Measurements from ENCODE around the gene NPPB. TPM values are rescaled to one million over a fixed set of nuclear protein-coding genes. Genes with fewer than 3 reads are reported as not detected.

Gene NPPB
- polyA plus RNA-seq, 1 donor (not counting 4 experiments of a cell fraction or from before 2014, with no cell fraction given), result not detected

DNA sequence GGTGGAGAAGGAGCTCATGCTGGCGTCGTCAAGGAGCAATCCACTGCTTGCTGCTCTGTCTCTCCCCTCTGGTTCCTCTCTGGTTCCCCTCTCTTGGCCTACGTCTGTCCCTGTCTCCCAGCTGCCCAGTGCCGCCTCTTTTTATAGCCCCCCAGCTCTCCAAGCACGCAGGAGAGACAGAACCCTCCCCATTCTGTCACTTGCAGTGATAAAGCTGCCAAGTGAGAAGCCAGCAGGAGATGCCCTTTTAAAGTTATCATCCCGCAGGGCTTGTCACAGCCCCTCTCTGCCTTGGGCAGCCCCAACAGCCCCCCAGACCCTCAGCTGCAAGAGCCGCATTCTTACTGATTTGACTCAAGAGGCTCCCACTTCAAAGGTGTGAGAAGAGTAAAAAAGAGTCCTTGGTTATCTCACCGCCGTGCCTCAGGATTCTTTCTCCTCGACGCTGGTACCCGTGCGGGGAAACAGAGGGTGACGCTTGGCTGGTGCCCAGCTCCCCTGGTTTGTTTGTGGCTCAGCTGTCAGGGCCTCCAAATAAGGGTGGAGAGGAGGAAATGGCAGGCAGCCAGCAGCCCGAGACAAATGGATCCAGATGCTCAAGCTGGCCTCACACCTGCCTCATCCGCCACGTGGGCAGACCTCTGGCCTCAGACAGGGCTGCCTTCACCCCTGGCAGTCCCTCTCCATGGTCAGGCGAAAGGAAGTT, 10.9 kb downstream of the NPPB start, which contains the start of gene NPPA:
TSS of gene NPPA (minus strand) at position 117 of the 706 bp plus-strand sequence. CDS start at position 18, 99 bp downstream.
- H3K4me2 ChIP-seq (ENCODE audit: control insufficient read depth, extremely low read depth, insufficient read depth, low read depth, low read length), result no peak within 1 kb of the TSS
- dilution Hi-C loops (cut with MboI; ENCODE audit: extremely low pct_ligation_motif_present, low sequenced_read_pairs), result no loop called here
- H3K4me1 ChIP-seq (ENCODE audit: control insufficient read depth, extremely low read depth, insufficient read depth, low read length), result no peaks in the 10 kb centered on the region
- FAIRE-seq (no peak), DNase-seq (ENCODE audit: low read depth, low spot score) (no peak)
- H3K9me1 ChIP-seq (ENCODE audit: control insufficient read depth, extremely low read depth, insufficient read depth, low read length), result no peaks in the 10 kb centered on the region
- TF ChIP-seq CTCF (optimal IDR thresholded peaks at IDR 0.05 in 1 of 3, IDR thresholded peaks at IDR 0.05 in 1 of 3, conservative IDR thresholded peaks at IDR 0.05 in 1 of 3; ENCODE audit: extremely low read depth in 1 of 3, insufficient read depth in 2 of 3, low read length in 3 of 3) (no peak), EZH2 (IDR thresholded peaks at IDR 0.05; ENCODE audit: low read length) (no peak)
- H4K20me1 ChIP-seq (ENCODE audit: control insufficient read depth, extremely low read depth, insufficient read depth, low read length), result peaks cover 2% of the 10 kb centered on the region
- H3K4me3 ChIP-seq (ENCODE audit: control insufficient read depth in 2 of 3, extremely low read depth in 1 of 3, insufficient read depth in 2 of 3, low read depth in 1 of 3, low read length in 3 of 3), result no peak within 1 kb of the TSS
- peaks cover 10 to 22% of the 10 kb centered on the region in 2 experiments for H3K36me3 ChIP-seq (ENCODE audit: control insufficient read depth in 2 of 2, extremely low read depth in 1 of 2, insufficient read depth in 2 of 2, low read length in 2 of 2)
- no peaks in the 10 kb centered on the region for H3K9me3 ChIP-seq (ENCODE audit: control insufficient read depth, low read depth, low read length)
- H2AFZ ChIP-seq (ENCODE audit: control insufficient read depth, low read length), result no peak within 1 kb of the TSS
- H3K79me2 ChIP-seq (ENCODE audit: control insufficient read depth, insufficient read depth, low read length), result no peaks in the 10 kb centered on the region
- H3K27ac ChIP-seq (ENCODE audit: control insufficient read depth, insufficient read depth, low read length), result no peak within 1 kb of the TSS
- no peaks in the 10 kb centered on the region for H3K27me3 ChIP-seq (ENCODE audit: control insufficient read depth, extremely low read depth, insufficient read depth, low read length)
- H3K9ac ChIP-seq (ENCODE audit: control insufficient read depth, extremely low read depth, insufficient read depth, low read length), result no peak within 1 kb of the TSS

DNA sequence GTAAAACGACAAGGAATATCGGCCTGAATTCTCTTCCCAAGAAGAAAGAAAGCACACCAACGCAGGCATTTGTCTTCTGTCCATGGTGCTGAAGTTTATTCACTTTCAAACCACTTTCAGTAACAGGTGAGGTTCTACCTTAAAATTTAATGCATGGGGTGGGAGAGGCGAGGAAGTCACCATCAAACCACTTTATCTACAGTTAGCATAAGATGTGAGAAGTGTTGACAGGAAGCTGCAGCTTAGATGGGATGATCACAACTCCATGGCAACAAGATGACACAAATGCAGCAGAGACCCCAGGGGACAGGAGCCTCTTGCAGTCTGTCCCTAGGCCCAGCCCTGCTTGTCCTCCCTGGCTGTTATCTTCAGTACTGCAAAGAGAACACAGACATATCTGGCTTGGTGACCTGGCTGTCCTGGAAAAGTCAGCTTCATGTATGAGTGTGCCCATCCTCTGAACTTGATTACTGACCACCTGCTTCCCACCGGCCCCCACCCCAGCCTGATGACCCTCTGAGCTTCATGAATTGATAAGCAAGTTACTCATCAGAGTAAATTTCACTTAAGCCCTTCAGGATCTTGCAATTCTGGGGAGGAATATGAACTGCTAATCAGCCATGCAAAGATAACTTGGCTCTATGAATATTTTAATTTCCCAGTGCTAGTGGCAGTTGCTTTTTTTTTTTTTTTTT, 13.0 kb downstream of the NPPB start:
- no peak for DNase-seq (ENCODE audit: low read depth, low spot score)
- no peaks in the 10 kb centered on the region for H3K27me3 ChIP-seq (ENCODE audit: control insufficient read depth, extremely low read depth, insufficient read depth, low read length)
- H2AFZ ChIP-seq (ENCODE audit: control insufficient read depth, low read length), result no peak overlapping the region
- peaks cover 2% of the 10 kb centered on the region for H4K20me1 ChIP-seq (ENCODE audit: control insufficient read depth, extremely low read depth, insufficient read depth, low read length)
- no peak for FAIRE-seq
- no peak overlapping the region for H3K4me2 ChIP-seq (ENCODE audit: control insufficient read depth, extremely low read depth, insufficient read depth, low read depth, low read length)
- no peaks in the 10 kb centered on the region for H3K79me2 ChIP-seq (ENCODE audit: control insufficient read depth, insufficient read depth, low read length)
- no peaks in the 10 kb centered on the region for H3K9me1 ChIP-seq (ENCODE audit: control insufficient read depth, extremely low read depth, insufficient read depth, low read length)
- dilution Hi-C loops (cut with MboI; ENCODE audit: extremely low pct_ligation_motif_present, low sequenced_read_pairs), result no loop called here
- TF ChIP-seq CTCF (optimal IDR thresholded peaks at IDR 0.05 in 1 of 3, IDR thresholded peaks at IDR 0.05 in 1 of 3, conservative IDR thresholded peaks at IDR 0.05 in 1 of 3; ENCODE audit: extremely low read depth in 1 of 3, insufficient read depth in 2 of 3, low read length in 3 of 3) (no peak), EZH2 (IDR thresholded peaks at IDR 0.05; ENCODE audit: low read length) (no peak)
- H3K9me3 ChIP-seq (ENCODE audit: control insufficient read depth, low read depth, low read length), result no peaks in the 10 kb centered on the region
- H3K4me3 ChIP-seq (ENCODE audit: control insufficient read depth in 2 of 3, extremely low read depth in 1 of 3, insufficient read depth in 2 of 3, low read depth in 1 of 3, low read length in 3 of 3), result no peak overlapping the region
- no peak overlapping the region for H3K27ac ChIP-seq (ENCODE audit: control insufficient read depth, insufficient read depth, low read length)
- no peaks in the 10 kb centered on the region for H3K4me1 ChIP-seq (ENCODE audit: control insufficient read depth, extremely low read depth, insufficient read depth, low read length)
- H3K9ac ChIP-seq (ENCODE audit: control insufficient read depth, extremely low read depth, insufficient read depth, low read length), result no peak overlapping the region
- H3K36me3 ChIP-seq (ENCODE audit: control insufficient read depth in 2 of 2, extremely low read depth in 1 of 2, insufficient read depth in 2 of 2, low read length in 2 of 2), result peaks cover 22 to 40% of the 10 kb centered on the region in 2 experiments

Data from keratinocyte (primary cell).